Skeletal muscle cell (primary cell): Measurements from ENCODE around the gene IRF2BP1.
A peak's percentile ranks its signal among the peaks of the same experiment; 100 is the strongest.
"Not testable (repeated sequence)": the region's sequence is repeated elsewhere in the genome, so short reads cannot be mapped to it uniquely, and the experiment has no call there.

Experiments used
- DNase-seq: peaks from one replicate; pipeline ENCODE4 v3.0.0-alpha.2; 2010; ENCODE audit warnings: low read depth
- H3K4me3 ChIP-seq: 2 replicates; pipeline ENCODE4 v1.5.1; 2011; ENCODE audit warnings: low read depth, mild to moderate bottlenecking, control low read depth, low read length, moderate library complexity

The IRF2BP1 gene

DNA sequence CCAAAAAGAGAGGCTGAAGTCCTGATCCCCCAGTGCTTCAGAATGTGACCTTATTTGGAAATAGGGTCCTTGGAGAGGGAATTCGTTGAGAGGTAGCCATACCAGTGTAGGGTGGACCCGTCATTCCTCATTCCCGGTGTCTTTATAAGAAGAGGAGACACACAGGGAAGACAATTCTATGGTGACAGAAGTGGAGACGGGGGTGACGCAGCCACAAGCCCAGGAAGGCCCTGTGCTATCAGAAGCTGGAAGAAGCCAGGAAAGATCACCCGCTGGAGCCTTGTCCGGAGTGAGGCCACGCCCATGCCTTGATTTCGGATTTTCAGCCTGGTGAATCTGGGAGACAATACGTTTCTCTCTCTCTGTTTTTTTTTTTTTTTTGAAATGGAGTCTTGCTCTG, 19.1 kb upstream of the IRF2BP1 start:
- DNase-seq, result no peak
- H3K4me3 ChIP-seq, result no peak overlapping the region

DNA sequence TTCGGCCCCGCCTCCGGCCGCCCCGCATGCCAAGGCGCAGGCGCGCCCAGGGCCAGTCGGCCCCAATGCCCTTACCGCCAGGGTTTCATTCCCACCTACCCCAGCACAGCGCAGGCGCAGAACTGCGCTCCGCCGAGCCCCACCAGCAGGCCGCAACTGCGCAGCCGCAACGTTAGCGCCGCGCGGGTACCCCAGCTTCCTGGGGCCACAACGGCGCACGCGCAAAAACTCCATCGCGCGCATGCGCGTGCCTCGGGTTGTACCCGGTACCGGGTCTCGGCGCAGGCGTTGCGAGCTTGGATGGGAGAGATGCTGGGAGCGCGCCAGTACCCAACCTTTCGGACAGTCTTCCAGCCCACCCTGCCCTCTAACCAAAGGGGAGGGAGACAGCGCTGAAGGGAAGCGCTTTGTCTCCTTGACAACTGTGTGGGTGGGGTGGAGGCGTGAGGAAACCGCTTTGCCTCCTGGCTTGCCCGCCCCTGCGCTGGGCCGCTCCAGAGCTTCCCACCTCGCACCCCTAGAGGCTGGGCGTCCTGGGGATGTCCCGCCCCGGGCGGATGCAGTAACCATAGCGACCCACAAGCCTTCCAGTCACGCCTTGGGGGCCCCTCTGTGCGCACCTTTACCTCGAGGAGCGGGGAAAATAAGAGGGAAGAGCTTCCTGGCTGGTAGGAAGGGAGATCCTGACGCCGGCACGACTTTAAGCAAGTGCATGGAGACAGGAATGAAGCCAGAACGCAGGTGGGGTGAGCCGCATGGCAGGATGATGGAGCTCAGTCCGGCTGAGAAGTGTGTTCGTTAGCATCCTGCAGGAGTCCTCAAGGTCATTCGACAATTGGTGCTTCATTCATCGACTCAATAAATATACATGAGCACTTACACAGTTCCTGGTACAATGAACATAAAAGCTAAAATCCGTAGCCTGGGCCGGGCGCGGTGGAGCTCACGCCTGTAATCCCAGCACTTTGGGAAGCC, 17.0 kb upstream of the IRF2BP1 start:
- peak; percentile 79 for DNase-seq
- H3K4me3 ChIP-seq, result peak overlapping the region; percentile 83

DNA sequence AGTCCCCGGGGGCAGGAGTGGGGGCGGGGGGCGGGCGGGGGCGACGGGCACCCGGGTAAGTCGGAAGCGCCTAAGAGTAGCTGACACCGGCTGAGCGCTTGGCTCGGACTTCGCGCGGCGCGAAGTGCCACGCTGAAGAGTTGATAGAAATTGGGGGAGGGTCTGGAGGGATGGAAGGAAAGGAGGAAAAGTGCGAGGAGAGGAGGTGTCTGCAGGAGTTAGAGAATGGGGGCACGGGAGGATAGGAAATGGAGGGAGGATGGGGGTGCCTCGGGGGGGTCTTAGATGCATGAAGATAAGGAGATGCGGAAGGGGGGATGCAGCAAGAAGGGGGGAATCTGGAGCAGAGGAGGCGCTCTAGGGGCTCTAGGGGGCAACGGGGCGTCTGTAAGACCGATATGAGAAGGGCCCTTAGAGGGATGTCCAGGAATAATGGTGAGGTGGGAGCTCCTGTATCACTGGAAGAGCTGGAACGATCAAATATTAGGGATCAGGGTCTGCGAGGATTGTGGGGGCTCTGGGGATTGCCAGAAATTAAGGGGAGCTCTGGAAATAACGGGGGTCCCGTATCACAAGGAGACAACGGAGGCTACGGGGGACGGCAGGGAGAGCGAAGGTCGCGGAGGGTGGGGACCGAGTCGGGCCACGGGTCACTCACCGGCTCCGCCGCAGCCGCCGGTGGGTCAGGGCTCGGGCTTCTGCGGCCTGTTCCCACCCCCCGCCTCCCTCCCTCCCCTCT, 16.1 kb upstream of the IRF2BP1 start, which contains the start of gene MYPOP:
TSS of gene MYPOP (minus strand) at position 702 of the 739 bp plus-strand sequence. CDS start 840 bp downstream, outside the sequence.
- DNase-seq, result no peak
- peak within 1 kb of the TSS; percentile 83 for H3K4me3 ChIP-seq

DNA sequence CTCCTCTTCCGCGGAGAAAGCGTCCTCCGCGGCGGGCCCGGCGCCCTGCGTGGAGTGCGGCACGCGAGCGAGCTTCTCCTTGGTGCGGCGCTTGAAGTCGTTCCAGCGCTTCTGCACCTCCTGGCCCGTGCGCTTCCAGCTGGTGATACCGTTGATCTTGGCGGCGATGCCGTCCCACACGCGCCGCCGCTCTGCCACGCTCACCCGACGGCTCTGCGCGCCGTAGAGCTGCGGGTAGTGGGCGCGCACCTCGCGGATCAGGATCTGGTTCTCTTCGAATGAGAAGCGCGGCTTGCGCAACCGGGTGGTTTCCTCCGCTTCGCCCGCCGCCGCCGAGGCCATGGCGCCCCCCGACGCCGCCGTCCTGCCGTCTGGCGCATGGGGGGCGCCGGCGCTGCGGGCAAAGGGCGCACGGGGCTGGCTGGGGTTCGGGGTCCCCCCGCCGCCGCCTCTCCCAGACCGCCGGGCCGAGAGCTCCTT, 15.5 kb upstream of the IRF2BP1 start:
- peak overlapping the region; percentile 83 for H3K4me3 ChIP-seq
- DNase-seq, result no peak

DNA sequence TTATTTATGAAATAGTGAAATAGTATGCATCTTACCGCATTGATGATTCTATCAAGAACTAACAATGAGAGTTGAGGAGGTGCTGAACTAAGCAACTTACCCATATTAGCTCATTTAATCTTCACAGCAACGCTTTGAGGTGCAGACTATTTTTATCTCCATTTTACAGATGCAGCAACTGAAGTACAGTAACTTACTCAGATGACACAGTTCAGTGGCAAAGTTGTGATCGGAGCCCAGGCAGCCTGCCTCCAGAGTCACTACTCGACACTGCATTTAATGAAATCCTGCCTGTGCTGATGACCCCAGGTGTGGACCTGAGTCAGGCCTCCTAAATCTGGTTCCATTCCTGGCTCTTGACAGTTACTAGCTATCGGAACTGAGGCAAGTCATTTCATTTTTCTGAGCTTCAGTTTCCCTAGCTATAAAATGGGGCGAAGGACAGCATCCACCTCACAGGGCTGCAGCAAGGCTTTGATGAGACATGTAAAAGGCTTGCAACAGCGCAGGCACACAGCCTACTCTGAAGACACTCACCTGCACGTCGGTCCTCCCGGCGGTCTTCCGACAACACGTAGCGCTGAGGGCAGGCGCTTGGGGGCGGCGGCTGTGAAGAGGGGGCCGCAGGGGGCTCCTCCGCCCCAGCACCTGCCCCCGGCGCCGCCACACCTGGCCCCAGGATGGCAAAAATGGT, 14.9 kb upstream of the IRF2BP1 start:
- H3K4me3 ChIP-seq, result peak overlapping the region; percentile 83
- DNase-seq, result no peak

DNA sequence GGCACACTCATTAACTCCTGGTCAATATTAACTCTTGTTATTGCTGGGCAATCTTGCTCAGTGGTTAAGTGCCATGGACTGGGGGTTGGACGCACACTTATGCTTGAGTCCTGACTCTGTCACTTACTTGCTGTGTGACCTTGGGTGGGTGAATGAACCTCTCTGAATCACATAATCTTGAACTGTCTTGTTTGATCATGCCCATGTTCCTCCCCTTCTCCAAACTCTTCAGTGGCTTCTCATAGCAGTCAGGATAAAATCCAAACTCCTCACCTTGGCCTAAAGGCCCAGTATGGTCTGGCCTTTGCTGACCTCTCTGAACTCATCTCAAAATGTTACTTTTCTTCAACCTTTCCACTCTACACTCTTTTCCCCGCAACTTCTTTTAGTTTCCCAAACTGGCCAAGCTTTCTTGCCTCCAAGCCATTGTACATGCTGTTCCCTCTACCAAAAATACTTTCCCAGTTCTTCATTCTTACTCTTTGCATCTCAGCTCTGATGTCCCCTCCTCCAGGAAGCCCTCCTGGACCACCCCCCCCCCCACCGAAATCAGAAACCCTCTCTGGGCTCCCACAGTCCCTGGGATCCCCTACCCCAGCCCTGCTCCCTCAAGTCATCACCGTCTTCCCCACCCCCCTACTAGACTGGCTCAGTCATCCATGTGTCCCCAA, 14.1 kb upstream of the IRF2BP1 start:
- no peak overlapping the region for H3K4me3 ChIP-seq
- no peak for DNase-seq

DNA sequence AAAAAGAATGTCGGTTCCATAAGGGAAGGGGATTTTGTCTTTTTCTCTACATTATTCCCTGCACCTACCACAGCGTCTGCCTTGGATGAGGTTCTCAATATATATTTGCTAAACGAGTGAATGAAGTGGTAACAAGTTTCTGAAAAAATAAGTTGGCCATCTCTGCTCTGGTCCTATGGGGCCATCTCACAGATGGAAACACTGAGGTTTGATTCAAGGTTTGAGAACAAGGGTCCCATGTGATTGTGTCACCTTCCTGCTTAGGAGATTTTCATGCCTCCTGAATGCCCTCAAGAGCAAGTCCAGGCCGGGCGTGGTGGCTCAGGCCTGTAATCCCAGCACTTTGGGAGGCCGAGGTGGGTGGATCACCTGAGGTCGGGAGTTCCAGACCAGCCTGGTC, 13.3 kb upstream of the IRF2BP1 start:
- H3K4me3 ChIP-seq, result no peak overlapping the region
- no peak for DNase-seq

DNA sequence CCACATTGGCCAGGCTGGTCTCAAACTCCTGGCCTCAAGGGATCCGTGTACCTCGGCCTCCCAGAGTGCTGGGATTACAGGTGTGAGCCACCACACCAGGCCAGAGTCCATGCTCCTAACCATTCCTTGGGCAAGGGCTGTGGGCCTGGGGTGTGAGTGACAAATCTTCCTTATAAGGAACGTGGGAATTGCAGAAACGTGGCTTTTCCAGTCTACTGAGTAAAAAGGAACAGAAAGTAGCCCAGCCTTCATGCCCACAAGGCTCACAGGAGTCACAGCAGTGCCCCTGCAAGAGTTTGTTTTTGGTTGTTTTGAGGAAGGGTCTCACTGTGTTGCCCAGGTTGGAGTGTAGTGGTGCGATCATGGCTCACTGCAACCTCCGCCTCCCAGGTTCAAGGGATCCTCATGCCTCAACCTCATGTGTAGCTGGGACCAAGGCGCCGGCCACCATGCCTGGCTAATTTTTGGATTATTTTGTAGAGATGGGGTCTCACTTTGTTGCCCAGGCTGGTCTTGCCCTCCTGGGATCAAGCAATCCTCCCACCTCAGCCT, 11.4 kb upstream of the IRF2BP1 start:
- no peak for DNase-seq

DNA sequence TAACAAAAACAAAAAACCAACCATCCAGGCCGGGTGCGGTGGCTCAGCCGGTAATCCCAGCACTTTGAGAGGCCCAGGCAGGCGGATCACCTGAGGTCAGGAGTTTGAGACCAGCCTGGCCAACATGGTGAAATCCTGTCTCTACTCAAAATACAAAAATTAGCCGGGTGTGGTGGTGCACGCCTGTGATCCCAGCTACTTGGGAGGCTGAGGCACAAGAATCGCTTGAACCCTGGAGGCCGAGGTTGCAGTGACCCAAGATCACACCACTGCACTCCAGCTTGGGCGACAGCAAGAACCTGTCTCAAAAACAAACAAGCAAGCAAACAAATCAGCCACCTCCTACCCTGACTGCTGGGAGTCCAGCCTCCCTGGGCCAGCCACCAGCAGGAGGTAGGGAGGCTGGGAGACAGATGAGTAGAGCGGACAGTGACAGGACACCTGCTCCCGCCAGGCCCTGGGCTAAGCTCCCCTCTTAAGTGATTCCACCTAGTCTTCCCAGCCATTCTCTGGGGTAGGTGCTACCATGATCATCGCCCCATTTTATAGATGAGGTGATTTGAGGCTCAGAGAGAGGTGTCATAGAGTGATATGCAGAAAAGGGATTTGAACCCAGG, 10.2 kb upstream of the IRF2BP1 start:
- DNase-seq, H3K4me3 ChIP-seq: not testable (repeated sequence)

More for the DNA sequence above, 11.4 kb upstream of the IRF2BP1 start:
- no peak overlapping the region for H3K4me3 ChIP-seq

DNA sequence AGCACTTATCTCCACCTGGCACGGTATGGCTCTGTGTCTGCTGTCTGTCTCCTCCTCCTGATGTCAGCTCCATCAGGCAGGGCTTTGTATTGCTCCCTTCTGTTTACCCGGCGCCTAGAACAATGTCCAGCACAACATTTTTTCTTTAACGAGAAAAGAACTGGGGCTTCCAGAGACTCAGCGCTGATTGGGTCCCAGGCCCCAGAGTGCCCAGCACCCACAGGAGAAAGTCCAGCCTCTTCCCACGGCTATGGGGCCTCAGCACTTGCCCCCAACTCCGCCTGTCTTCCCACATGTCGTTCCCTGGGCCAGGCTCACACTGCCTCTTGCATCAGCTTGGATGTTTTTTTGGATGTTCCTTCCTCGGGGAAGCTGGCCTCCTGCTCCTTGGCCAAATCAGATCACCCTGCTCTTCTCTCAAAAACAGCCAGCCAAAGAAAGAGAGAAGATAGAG, 9.6 kb upstream of the IRF2BP1 start:
- no peak for DNase-seq
- H3K4me3 ChIP-seq, result no peak overlapping the region

DNA sequence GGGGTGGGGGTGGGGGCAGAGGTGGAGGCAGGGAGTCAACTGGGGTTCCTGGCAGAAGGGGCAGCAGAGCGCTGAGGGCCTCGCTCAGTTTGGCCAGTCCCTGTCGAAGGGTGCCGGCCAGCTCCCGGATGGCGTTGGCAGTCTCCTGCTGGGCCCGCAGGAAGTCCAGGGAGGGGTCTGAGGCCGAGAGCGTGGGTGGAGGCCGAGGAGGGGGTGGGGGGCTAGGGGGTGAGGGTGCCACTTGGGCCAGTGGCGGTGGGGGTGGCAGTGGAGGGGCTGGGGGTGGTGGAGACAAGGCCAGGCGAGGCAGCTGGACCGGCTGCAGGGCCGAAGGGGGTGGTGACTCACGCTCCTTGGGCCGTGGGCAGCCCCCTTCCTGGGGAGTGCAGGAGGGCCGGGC, 4.9 kb upstream of the IRF2BP1 start:
- no peak for DNase-seq
- H3K4me3 ChIP-seq, result no peak overlapping the region

DNA sequence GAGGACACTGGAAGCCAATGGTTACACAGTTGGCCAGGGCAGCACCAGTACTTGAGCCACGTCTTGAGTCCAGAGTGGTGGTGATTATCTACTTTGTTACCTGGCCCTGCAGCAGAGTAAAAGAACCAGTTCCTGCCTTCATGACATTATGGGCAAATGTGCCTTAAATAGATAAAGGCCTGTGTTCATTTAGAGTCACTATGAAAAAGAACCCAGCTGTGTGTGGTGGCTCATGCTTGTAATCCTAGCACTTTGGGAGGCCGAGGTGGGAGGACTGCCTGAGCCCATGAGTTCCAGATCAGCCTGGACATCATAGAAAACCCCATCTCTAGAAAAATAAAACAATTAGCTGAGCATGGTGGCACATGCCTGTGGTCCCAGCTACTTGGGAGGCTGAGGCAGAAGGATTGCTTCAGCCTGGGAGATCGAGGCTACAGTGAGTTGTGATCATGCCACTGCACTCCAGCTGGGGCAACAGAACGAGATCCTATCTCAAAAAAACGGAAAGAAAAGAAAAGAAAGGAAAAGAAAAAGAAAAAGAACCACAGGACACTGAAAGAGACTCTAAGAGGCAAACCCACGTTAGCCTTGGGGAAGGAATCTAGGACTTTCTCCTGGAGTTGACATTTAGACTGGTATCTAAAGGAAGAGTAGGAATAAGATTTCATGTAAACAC, 3.4 kb upstream of the IRF2BP1 start:
- DNase-seq, result no peak
- no peak overlapping the region for H3K4me3 ChIP-seq

DNA sequence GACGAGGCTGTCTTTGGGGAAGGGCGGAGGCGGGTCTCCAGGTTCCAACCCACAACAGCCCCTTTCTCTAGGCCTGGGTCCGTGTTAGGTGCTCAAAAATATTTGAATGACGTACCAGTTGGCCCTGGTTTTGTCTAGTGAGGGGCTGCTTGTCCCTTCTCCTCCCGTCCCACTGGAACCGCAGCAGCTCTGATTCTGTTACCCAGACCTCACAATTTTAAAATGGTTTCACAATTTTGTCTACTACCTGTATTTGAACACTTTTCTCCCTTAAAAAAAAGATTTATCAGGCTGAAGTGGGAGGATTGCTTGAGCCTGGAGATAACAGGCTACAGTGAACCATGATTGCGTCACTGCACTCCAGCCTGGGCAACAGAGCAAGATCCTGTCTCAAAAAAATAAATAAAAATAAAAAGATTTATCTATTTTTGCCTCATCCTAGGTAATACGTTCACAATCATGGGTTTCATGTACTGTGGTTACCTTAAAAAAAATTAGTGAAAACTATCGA, 1.3 kb upstream of the IRF2BP1 start:
- H3K4me3 ChIP-seq, result peak overlapping the region; percentile 66
- DNase-seq, result no peak

DNA sequence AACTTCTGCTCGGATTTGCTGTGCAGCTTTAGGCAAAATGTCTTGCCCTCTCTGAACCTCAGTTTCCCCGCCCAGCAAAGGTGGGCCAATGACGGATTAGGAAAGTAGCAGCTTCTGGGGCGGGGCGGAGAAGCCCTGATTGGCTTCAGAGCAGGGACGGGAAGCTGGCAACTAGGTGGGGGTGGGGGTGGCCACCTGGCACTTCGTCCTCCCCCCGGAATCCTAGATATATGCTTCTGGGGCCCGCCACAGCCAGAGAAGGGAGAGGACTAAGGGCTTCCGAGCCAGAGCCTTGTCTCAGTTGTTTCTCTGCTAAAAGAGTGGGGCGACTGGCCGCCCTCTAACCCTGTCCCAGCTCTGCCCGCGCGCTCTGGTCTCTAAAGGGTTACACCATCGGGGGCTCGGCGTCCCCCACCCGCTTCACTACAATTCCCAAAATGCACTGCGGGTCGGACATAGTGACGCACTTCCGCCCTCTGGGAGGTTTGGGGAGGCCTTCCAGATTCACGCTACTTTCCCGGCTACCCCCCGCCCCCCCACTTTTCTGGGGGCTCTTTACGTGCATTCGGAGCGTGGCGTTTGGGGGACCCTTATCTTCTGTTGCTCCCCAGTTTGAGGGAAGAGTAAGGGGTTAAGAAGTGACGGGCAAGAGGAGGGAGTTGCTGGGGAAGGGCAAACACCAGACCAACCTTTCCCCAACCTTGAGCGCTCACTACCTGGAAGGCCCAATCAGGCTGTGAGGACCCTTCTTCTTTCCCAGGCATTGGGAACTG, 672 bp upstream of the IRF2BP1 start:
- DNase-seq, result peak; percentile 75
- H3K4me3 ChIP-seq, result peak overlapping the region; percentile 66

DNA sequence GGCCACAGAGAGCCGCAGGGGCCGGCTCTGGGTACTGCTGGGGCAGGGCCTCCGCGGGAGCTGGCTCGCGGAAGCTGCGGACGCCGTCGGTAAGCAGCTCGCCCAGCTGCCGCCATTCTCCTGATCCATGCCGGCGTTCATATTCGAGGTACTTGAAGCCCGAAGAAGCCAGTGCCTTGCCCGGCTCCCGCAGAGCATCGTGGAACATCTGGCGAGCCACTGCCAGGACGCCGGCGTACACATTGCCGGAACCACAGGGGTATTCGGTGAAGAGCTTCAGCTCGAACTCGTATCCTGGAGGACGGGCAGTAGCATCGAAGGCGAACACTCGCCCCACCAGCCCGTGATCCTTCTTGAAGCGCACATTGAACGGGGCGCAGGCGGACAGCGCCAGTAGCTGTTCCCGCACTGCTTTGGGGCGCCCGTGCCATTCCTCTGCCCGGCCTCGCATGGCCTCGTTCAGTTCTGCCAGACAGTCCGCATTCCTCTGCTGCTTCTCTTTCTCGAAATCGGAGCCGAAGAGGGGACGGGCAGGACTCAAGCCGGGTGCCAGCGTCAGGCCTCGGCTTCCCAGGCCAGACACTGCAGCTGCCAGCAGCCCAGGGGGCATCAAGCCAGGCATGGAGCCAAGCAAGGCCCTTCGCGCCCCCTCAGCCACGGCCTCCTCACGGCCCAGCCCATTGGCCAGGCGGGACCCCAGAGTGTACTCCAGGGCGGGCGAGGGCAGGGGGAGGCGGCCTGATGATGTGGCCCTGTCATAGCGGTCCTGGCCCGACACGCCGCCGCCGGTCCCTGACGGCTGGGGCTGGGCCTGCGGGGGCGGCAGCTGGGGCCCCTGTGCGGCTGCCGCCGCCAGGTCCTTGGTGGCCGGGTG, 1.0 kb downstream of the IRF2BP1 start:
- H3K4me3 ChIP-seq, result peak overlapping the region; percentile 66
- DNase-seq, result no peak
